Mesendoderm (in vitro differentiated cells): ENCODE results near the gene TRAPPC11.

Experiments used
- DNase-seq: peaks from one replicate; pipeline ENCODE4 v3.0.0; 2013
- H2AK5ac ChIP-seq: 2 replicates; pipeline ENCODE4 v1.6.1; 2013; ENCODE audit warnings: low read length, inconsistent platforms
- H2BK120ac ChIP-seq: 2 replicates; pipeline ENCODE4 v1.6.1; 2013; ENCODE audit warnings: low read depth, mild to moderate bottlenecking, low read length, moderate library complexity, mixed read lengths
- H2BK15ac ChIP-seq: replicated peaks from 2 replicates; pipeline ENCODE4 v1.6.1; 2013; ENCODE audit warnings: low read depth, mild to moderate bottlenecking, moderate library complexity
- H2BK5ac ChIP-seq: 2 replicates; pipeline ENCODE4 v1.6.1; 2013; ENCODE audit warnings: low read length, inconsistent platforms
- H3K18ac ChIP-seq: 2 replicates; pipeline ENCODE4 v1.6.1; 2013; ENCODE audit warnings: mild to moderate bottlenecking, low read length, mixed read lengths
- H3K23ac ChIP-seq: one replicate; pipeline ENCODE4 v1.6.1; 2013; ENCODE audit warnings: low read length
- H3K27ac ChIP-seq: 2 replicates; pipeline ENCODE4 v1.5.1; 2013; ENCODE audit warnings: low read depth, mild to moderate bottlenecking, inconsistent platforms, low read length, moderate library complexity
- H3K27me3 ChIP-seq: 2 replicates; pipeline ENCODE4 v1.6.1; 2013; ENCODE audit warnings: low read length, control low read depth, mild to moderate bottlenecking, inconsistent platforms; ENCODE audit not compliant: insufficient read depth, poor library complexity
- H3K36me3 ChIP-seq: 2 replicates; pipeline ENCODE4 v1.6.1; 2013; ENCODE audit warnings: low read length, inconsistent platforms; ENCODE audit not compliant: control insufficient read depth, insufficient read depth
- H3K4ac ChIP-seq: one replicate; pipeline ENCODE4 v1.6.1; 2013; ENCODE audit warnings: low read depth, mild to moderate bottlenecking, low read length, moderate library complexity
- H3K4me1 ChIP-seq: 2 replicates; pipeline ENCODE4 v1.6.1; 2013; ENCODE audit warnings: low read depth, low read length, inconsistent platforms; ENCODE audit not compliant: control insufficient read depth
- H3K4me2 ChIP-seq: 2 replicates; pipeline ENCODE4 v1.6.1; 2013; ENCODE audit warnings: low read length
- H3K4me3 ChIP-seq: 2 replicates; pipeline ENCODE4 v1.5.1; 2013; ENCODE audit warnings: mild to moderate bottlenecking, low read length
- H3K56ac ChIP-seq: one replicate; pipeline ENCODE4 v1.6.1; 2013; ENCODE audit warnings: low read length
- H3K79me1 ChIP-seq: 2 replicates; pipeline ENCODE4 v1.6.1; 2013; ENCODE audit warnings: low read length, inconsistent platforms
- H3K79me2 ChIP-seq: 2 replicates; pipeline ENCODE4 v1.6.1; 2013; ENCODE audit warnings: mild to moderate bottlenecking, low read length; ENCODE audit not compliant: control insufficient read depth, insufficient read depth
- H3K9ac ChIP-seq: 2 replicates; pipeline ENCODE4 v1.6.1; 2013; ENCODE audit warnings: low read length, inconsistent platforms
- H4K5ac ChIP-seq: one replicate; pipeline ENCODE4 v1.6.1; 2013; ENCODE audit warnings: low read length
- H4K8ac ChIP-seq: one replicate; pipeline ENCODE4 v1.6.1; 2013; ENCODE audit warnings: low read depth, mild to moderate bottlenecking, control low read depth, low read length, moderate library complexity
- WGBS: extraction: QIAGEN DNeasy Blood & Tissue Kit; methylation state at CpG from one replicate; pipeline ENCODE4 v1.1.7; 2013; ENCODE audit warnings: low lambda C conversion rate, missing lambda C conversion rate; ENCODE audit not compliant: insufficient coverage; ENCODE audit errors: extremely low coverage; 5-methylcytosine and 5-hydroxymethylcytosine counted together

Gene TRAPPC11

GRCh38 chr4:183746305-183747229, 87.5 kb downstream of the TRAPPC11 start:
- Histone ChIP-seq H3K23ac (no peak overlapping the region), H3K36me3 (no peaks in the 10 kb centered on the region), H3K4me1 (no peaks in the 10 kb centered on the region), H3K79me2 (no peaks in the 10 kb centered on the region), H3K4ac (no peak overlapping the region), H2AK5ac (no peak overlapping the region), H3K4me2 (no peak overlapping the region), H4K5ac (no peak overlapping the region), H3K9ac (no peak overlapping the region), H3K27me3 (no peaks in the 10 kb centered on the region), H3K27ac (no peak overlapping the region), H2BK15ac (no peak overlapping the region), H3K4me3 (no peak overlapping the region), H2BK5ac (no peak overlapping the region), H2BK120ac (no peak overlapping the region), H3K56ac (no peak overlapping the region), H4K8ac (no peak overlapping the region), H3K79me1 (no peaks in the 10 kb centered on the region), H3K18ac (no peak overlapping the region)
- DNase-seq = no peak
- WGBS = no CpG with 5 or more reads among the region's 48 CpGs

GRCh38 chr4:183747380-183747779, 88.3 kb downstream of the TRAPPC11 start:
- H3K79me1 ChIP-seq = no peaks in the 10 kb centered on the region
- H2AK5ac ChIP-seq = no peak overlapping the region
- no peaks in the 10 kb centered on the region for H3K27me3 ChIP-seq
- WGBS = no CpG with 5 or more reads among the region's 2 CpGs
- no peaks in the 10 kb centered on the region for H3K4me1 ChIP-seq
- no peak overlapping the region for H2BK5ac ChIP-seq
- H3K56ac ChIP-seq = no peak overlapping the region
- no peak overlapping the region for H2BK15ac ChIP-seq
- H3K4ac ChIP-seq = no peak overlapping the region
- no peak overlapping the region for H3K23ac ChIP-seq
- H3K4me2 ChIP-seq = no peak overlapping the region
- H3K36me3 ChIP-seq = no peaks in the 10 kb centered on the region
- no peak overlapping the region for H3K9ac ChIP-seq
- H4K5ac ChIP-seq = no peak overlapping the region
- DNase-seq = no peak
- H3K18ac ChIP-seq = no peak overlapping the region
- no peaks in the 10 kb centered on the region for H3K79me2 ChIP-seq
- H3K4me3 ChIP-seq = no peak overlapping the region
- no peak overlapping the region for H4K8ac ChIP-seq
- H3K27ac ChIP-seq = no peak overlapping the region
- H2BK120ac ChIP-seq = no peak overlapping the region

- no CpG with 5 or more reads among the region's 6 CpGs for WGBS
- no peak overlapping the region for H2BK15ac ChIP-seq
Measured at GRCh38 chr4:183747931-183748670, 89.0 kb downstream of the TRAPPC11 start.

GRCh38 chr4:183751106-183751505, 92.0 kb downstream of the TRAPPC11 start:
- no peak for DNase-seq
- WGBS = no CpG with 5 or more reads among the region's 4 CpGs
- H4K8ac ChIP-seq = no peak overlapping the region

More at GRCh38 chr4:183747931-183748670, 89.0 kb downstream of the TRAPPC11 start:
- no peak overlapping the region for H3K4ac ChIP-seq
- no peak overlapping the region for H4K5ac ChIP-seq
- no peak overlapping the region for H4K8ac ChIP-seq
- no peaks in the 10 kb centered on the region for H3K4me1 ChIP-seq
- H3K4me3 ChIP-seq = no peak overlapping the region
- H3K79me2 ChIP-seq = no peaks in the 10 kb centered on the region
- H3K79me1 ChIP-seq = no peaks in the 10 kb centered on the region
- no peak overlapping the region for H3K27ac ChIP-seq
- DNase-seq = no peak
- H2BK5ac ChIP-seq = no peak overlapping the region
- no peak overlapping the region for H2AK5ac ChIP-seq
- H3K36me3 ChIP-seq = no peaks in the 10 kb centered on the region
- no peak overlapping the region for H3K56ac ChIP-seq
- no peak overlapping the region for H2BK120ac ChIP-seq
- no peak overlapping the region for H3K18ac ChIP-seq
- H3K27me3 ChIP-seq = no peaks in the 10 kb centered on the region
- H3K23ac ChIP-seq = no peak overlapping the region
- no peak overlapping the region for H3K9ac ChIP-seq
- no peak overlapping the region for H3K4me2 ChIP-seq

GRCh38 chr4:183755596-183755995, 96.5 kb downstream of the TRAPPC11 start:
- WGBS = no CpG with 5 or more reads among the region's 2 CpGs

More at GRCh38 chr4:183751106-183751505, 92.0 kb downstream of the TRAPPC11 start:
- Histone ChIP-seq H3K27me3 (no peaks in the 10 kb centered on the region), H3K23ac (no peak overlapping the region), H3K79me1 (no peaks in the 10 kb centered on the region), H3K4me3 (no peak overlapping the region), H3K9ac (no peak overlapping the region), H3K36me3 (no peaks in the 10 kb centered on the region), H3K27ac (no peak overlapping the region), H3K4ac (no peak overlapping the region), H2BK15ac (no peak overlapping the region), H3K4me2 (no peak overlapping the region), H4K5ac (no peak overlapping the region), H2BK5ac (no peak overlapping the region), H3K4me1 (no peaks in the 10 kb centered on the region), H2AK5ac (no peak overlapping the region), H3K18ac (no peak overlapping the region), H3K79me2 (no peaks in the 10 kb centered on the region), H2BK120ac (no peak overlapping the region), H3K56ac (no peak overlapping the region)

More at GRCh38 chr4:183755596-183755995, 96.5 kb downstream of the TRAPPC11 start:
- no peak overlapping the region for H3K23ac ChIP-seq
- no peak for DNase-seq
- H2AK5ac ChIP-seq = no peak overlapping the region
- H4K5ac ChIP-seq = no peak overlapping the region
- H3K56ac ChIP-seq = no peak overlapping the region
- no peaks in the 10 kb centered on the region for H3K36me3 ChIP-seq
- peaks cover 2% of the 10 kb centered on the region for H3K4me1 ChIP-seq
- H3K4ac ChIP-seq = no peak overlapping the region
- no peak overlapping the region for H2BK15ac ChIP-seq
- no peaks in the 10 kb centered on the region for H3K79me2 ChIP-seq
- H3K27me3 ChIP-seq = no peaks in the 10 kb centered on the region
- no peak overlapping the region for H3K18ac ChIP-seq
- no peak overlapping the region for H4K8ac ChIP-seq
- no peak overlapping the region for H3K4me3 ChIP-seq
- no peak overlapping the region for H2BK5ac ChIP-seq
- no peak overlapping the region for H2BK120ac ChIP-seq
- H3K4me2 ChIP-seq = no peak overlapping the region
- H3K9ac ChIP-seq = no peak overlapping the region
- H3K27ac ChIP-seq = no peak overlapping the region
- no peaks in the 10 kb centered on the region for H3K79me1 ChIP-seq
